Measurements from ENCODE around the gene NUP214. TPM values are rescaled to one million over a fixed set of nuclear protein-coding genes. Genes with fewer than 3 reads are reported as not detected.
"Not testable (repeated sequence)": the region's sequence is repeated elsewhere in the genome, so short reads cannot be mapped to it uniquely, and the experiment has no call there.

The NUP214 gene
- total RNA-seq, 1 donor from 2014 or later = 27.4 TPM

- no peak for DNase-seq
These were observed 8.9 kb upstream of the NUP214 start for GRCh38 chr9:131116281-131117120.

GRCh38 chr9:131117121-131117761, 8.1 kb upstream of the NUP214 start:
- DNase-seq = no peak

- DNase-seq = no peak
These were observed 7.6 kb upstream of the NUP214 start for GRCh38 chr9:131117762-131118145.

- DNase-seq = no peak
These were observed 5.8 kb upstream of the NUP214 start for GRCh38 chr9:131119600-131119999.

GRCh38 chr9:131120620-131121228, 4.7 kb upstream of the NUP214 start:
- no peak for DNase-seq

- DNase-seq = no peak
These were observed 4.0 kb upstream of the NUP214 start for GRCh38 chr9:131121346-131121745.

DNA sequence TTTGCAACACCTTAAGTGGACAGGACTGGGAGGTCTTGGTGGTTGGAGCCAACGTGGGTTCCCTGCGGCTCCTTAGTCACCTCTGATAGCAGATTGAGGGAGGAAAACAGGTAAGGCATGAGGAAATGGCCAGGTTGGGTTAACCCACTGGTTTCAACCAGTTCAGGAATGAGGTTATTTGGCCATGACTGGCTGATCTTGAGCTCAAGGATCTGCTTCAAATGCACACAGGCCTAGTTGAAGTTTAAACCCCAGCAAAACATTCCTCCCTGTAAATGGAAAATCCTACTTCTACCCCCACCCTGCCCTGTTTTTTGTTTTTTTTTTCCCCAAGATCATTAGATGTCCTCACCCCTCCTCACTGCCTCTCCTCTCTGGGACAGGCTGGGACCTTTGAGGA, 3.2 kb upstream of the NUP214 start:
- no peak for DNase-seq

DNA sequence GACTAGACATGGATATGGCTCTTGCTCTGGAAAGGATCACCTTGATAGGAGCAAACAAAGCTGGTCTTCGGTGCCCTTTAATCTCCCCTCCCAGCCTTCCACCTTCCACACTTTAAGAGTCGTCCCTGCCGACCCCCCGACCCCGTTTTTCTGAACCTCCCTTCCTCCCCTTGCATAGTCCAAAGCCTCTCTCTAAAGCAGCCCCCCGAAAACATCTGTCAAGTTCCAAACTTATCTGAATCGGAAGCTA, 423 bp upstream of the NUP214 start:
- no peak for DNase-seq

- no peak for DNase-seq
These were observed 657 bp downstream of the NUP214 start for GRCh38 chr9:131126059-131126426.

DNA sequence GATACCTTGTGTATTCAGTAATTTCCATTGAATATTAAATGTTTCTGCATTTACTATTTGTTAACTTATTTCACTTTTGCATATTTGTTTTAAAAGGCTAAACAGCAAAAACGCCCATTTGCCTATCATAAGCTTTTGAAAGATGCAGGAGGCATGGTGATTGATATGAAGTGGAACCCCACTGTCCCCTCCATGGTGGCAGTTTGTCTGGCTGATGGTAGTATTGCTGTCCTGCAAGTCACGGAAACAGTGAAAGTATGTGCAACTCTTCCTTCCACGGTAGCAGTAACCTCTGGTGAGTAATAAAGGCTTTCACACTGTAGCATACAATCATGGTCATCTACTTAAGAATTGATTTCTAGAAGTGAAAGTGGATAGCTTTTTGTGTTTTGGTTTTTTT, 3.8 kb downstream of the NUP214 start:
- DNase-seq = no peak

- no peak for DNase-seq
These were observed 13.3 kb downstream of the NUP214 start for GRCh38 chr9:131138676-131139075.

DNA sequence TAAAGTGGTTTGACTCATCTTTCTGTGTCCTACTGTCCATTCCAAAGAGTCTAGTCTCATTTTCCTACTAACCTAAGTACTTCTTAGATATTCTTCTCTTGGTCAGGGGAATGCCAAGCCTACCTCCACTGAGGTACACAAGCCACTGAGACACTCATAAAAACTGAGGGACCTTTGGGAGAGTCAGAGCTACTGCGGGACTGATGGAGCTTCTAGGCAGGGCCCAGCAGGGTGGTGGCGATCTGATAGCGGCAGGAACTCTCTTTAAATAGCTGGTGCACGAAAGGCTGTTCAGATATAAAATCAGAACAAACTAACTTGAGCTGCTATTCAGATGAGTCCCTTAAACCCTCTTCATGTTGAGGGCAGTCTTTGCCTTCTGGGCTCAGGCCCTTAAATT, 14.7 kb downstream of the NUP214 start:
- DNase-seq = no peak

DNA sequence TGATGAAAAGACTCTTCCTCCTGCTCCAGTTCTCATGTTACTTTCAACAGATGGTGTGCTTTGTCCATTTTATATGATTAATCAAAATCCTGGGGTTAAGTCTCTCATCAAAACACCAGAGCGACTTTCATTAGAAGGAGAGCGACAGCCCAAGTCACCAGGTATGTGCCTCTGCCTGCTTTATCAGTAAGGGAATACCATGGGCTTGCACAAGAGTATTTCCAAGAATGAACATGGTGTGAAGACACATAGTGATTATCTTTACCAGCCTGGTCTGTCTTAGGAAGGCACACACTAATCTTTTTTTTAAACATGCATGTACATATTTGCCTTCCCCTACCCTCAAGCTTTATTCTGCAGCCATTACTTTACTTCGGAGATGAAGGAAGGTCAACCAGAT, 15.2 kb downstream of the NUP214 start:
- no peak for DNase-seq

- DNase-seq = no peak
These were observed 16.8 kb downstream of the NUP214 start for GRCh38 chr9:131142160-131142559.

DNA sequence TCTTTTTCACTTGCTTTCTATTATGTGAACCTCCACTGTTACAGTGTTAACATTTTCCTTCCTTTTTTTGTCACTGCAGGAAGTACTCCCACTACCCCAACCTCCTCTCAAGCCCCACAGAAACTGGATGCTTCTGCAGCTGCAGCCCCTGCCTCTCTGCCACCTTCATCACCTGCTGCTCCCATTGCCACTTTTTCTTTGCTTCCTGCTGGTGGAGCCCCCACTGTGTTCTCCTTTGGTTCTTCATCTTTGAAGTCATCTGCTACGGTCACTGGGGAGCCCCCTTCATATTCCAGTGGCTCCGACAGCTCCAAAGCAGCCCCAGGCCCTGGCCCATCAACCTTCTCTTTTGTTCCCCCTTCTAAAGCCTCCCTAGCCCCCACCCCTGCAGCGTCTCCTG, 18.8 kb downstream of the NUP214 start:
- DNase-seq = no peak

GRCh38 chr9:131145245-131145644, 19.9 kb downstream of the NUP214 start:
- no peak for DNase-seq

DNA sequence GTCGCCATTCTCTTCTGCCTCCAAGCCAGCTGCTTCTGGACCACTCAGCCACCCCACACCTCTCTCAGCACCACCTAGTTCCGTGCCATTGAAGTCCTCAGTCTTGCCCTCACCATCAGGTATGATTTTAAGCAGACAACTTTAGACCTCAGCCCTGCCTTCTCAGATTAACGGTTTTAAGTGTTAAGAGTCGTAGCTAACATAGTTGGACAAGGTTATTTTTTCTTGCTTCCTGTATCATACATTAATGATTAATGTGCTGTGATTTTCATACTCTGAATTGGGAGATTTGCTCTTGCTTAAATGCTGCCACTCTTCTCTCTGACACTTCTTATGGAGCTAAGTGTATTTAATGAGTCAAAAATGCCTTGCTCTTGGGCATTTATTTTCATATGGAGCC, 20.8 kb downstream of the NUP214 start:
- DNase-seq = no peak

DNA sequence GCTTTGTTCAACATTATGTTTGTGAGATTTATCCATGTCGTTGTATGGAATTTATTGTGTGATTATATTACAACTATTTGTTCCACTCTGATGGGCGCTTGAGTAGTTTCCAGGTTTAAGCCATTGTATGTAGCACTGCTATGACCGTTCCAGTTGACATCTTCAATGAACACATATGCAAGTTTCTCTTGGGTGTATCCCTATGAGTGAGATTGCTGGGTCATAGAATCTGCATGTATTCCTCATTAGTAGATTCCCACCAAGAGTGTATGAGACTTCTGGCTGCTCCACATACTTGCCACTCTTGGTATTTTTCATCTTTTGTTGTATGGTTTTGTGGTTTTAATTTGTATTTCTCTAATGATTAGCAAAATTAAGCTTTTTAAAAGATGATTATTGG, 22.9 kb downstream of the NUP214 start:
- no peak for DNase-seq

GRCh38 chr9:131148966-131149687, 23.7 kb downstream of the NUP214 start:
- DNase-seq = no peak

DNA sequence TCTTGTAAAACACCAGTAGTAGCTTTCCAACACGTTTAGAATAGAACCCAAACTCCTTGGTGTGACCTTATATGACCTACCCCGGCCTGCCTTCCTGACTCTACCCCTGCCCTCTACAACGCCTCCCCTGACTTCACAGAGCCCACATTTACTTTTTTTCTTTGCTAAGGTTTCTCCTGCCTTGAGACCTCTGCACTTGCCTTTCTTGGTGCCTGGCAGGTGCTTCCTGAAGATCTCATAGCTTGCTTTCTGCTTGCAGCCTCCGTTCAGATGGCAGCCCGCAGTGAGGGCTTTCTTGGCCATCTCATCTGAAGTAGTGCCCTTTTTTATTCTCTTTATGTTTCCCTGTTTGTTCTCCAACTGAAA, 24.3 kb downstream of the NUP214 start:
- DNase-seq = no peak

DNA sequence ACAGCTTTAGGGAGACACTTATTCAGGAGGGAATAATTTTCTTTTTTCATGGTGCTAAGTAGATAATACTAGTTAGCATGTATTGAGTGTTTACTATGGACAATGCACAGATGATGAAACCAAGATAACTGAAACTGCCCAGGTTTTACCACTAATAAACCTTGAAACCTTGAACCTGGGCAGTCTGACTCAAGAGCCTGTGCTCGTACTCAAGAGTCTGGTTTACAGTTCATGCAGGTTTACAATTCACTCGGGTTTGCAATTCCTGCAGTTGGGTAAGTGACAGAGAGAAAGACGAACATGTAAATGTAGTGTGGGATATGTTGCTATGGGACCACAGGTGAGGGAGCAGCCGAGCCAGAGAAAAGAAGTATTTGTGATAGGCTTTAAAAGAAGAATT, 28.2 kb downstream of the NUP214 start:
- DNase-seq = no peak

- DNase-seq = not testable (repeated sequence)
These were observed 33.3 kb downstream of the NUP214 start for GRCh38 chr9:131158673-131159072.

- no peak for DNase-seq
These were observed 35.2 kb downstream of the NUP214 start for GRCh38 chr9:131160416-131161112.

All from tongue (tissue), 2 donors.